ENCODE measurements around the gene LRMDA. TPM values are rescaled to one million over a fixed set of nuclear protein-coding genes. Genes with fewer than 3 reads are reported as not detected.

Gene LRMDA
- total RNA-seq, 1 experiment from 2014 or later = 1.2 TPM

DNA sequence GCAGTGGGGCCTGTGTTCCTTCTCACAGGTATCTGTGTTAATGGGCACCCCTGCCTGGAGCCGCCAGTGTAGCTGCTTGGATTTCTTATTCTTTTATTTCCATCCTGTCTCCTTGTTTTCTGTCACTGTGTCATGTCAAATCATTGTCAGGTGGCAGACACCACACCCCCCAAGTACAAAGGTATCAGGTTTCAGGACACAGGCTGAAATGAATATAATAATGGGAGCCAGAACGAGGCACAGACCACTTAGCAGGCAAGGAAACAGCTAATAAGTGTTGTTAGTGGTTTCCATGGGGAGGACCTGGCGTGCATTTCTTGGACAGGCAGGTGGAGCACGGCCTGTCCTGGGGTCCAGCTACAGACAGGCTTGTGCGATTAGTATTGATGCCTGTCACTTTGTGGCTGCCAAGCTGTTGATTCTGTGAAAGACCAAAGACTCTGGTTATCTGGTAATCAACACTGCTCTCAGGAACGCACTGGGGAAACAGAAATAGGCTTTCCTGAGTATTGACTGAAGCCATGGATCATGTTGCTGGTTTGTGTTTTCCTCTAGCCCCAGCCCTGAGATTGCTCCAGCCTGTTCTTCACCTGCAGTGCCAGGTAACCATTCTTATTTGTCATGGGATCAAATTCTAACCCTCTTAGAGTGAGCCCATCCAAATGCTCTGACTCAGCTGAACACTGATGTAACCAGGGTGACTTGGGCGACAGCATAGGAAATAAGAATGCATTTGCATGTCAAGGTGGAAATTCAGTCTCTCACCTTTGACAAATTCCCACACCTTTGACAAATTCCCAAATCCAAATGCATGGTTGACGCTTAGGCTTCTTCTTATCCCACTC is 1002.0 kb downstream of the LRMDA start:
- Histone ChIP-seq H3K27ac (ENCODE audit: low read length) (peak overlapping the region; percentile 45), H3K9me3 (ENCODE audit: low read length) (no peaks in the 10 kb centered on the region), H3K36me3 (ENCODE audit: low read depth, low read length) (no peaks in the 10 kb centered on the region), H3K9ac (ENCODE audit: low read length) (no peak overlapping the region; the same call in 1 of the 2 replicates), H2AFZ (ENCODE audit: low read length) (peak overlapping the region; percentile 3; the same call in 1 of the 2 replicates), H3K4me2 (ENCODE audit: low read length) (peak overlapping the region; percentile 75), H3K4me1 (ENCODE audit: insufficient read depth, low read length) (peaks cover 29% of the 10 kb centered on the region), H3K79me2 (ENCODE audit: low read length) (no peaks in the 10 kb centered on the region), H3K4me3 (ENCODE audit: low read length) (no peak overlapping the region), H3K9me2 (replicated peaks; ENCODE audit: low read length) (no peaks in the 10 kb centered on the region), H3K27me3 (ENCODE audit: low read length) (no peaks in the 10 kb centered on the region), H4K20me1 (ENCODE audit: low read length) (no peaks in the 10 kb centered on the region), H3F3A (ENCODE audit: low read length, unreplicated experiment) (no peaks in the 10 kb centered on the region)
- POLR2A ChIA-PET (ENCODE audit: unreplicated experiment) = no interaction called here
- intact Hi-C loops (cut with micrococcal nuclease) = loop anchor here (5.0 kb wide), 1 partner anchor 549 kb away; no protein-coding TSS in a partner anchor
- TF ChIP-seq EZH2phosphoT487 (IDR thresholded peaks at IDR 0.05; ENCODE audit: borderline replicate concordance, low read length) = no peak
- no peak for TF ChIP-seq EZH2 (IDR thresholded peaks at IDR 0.05; ENCODE audit: low read length, unreplicated experiment)
- TF ChIP-seq, protein P1, sequence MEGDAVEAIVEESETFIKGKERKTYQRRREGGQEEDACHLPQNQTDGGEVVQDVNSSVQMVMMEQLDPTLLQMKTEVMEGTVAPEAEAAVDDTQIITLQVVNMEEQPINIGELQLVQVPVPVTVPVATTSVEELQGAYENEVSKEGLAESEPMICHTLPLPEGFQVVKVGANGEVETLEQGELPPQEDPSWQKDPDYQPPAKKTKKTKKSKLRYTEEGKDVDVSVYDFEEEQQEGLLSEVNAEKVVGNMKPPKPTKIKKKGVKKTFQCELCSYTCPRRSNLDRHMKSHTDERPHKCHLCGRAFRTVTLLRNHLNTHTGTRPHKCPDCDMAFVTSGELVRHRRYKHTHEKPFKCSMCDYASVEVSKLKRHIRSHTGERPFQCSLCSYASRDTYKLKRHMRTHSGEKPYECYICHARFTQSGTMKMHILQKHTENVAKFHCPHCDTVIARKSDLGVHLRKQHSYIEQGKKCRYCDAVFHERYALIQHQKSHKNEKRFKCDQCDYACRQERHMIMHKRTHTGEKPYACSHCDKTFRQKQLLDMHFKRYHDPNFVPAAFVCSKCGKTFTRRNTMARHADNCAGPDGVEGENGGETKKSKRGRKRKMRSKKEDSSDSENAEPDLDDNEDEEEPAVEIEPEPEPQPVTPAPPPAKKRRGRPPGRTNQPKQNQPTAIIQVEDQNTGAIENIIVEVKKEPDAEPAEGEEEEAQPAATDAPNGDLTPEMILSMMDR (conservative IDR thresholded peaks at IDR 0.05; ENCODE audit: low read depth, low read length) = no peak
- ATAC-seq (peak; percentile 49), DNase-seq (peak; percentile 98)
- BruUV-seq (replicated peaks) = no TSS peak
- CTCF ChIA-PET = interaction anchor here (0.6 kb wide), 1 partner anchor 54 kb away, joined by 4 read pairs; no protein-coding TSS in a partner anchor

DNA sequence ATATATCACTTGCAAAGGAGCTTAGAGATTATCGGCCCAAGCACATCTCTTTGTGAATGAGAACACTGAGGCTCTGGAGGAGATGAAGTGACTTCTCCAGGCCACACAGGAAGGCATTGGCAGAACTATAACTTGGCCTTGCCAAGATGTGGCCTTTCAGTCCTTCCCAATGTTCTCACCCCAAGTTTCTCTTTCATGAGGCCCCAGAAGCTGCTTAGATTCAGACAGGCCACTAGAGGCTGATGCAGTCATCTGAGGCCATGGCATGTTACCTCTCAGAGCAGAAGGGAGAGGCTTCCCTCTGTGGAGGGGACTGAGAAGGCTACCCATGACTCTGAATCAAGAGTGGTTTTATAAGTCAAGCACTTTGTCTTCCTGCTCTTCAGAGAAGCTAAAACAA is 1003.7 kb downstream of the LRMDA start:
- no peak overlapping the region for H3K4me2 ChIP-seq (ENCODE audit: low read length)
- H3K27ac ChIP-seq (ENCODE audit: low read length) = no peak overlapping the region
- ATAC-seq = no peak
- no peaks in the 10 kb centered on the region for H3K36me3 ChIP-seq (ENCODE audit: low read depth, low read length)
- ChIA-PET CTCF (no interaction called here), POLR2A (ENCODE audit: unreplicated experiment) (no interaction called here)
- DNase-seq = no peak
- BruUV-seq (replicated peaks) = no TSS peak
- H3K9me3 ChIP-seq (ENCODE audit: low read length) = no peaks in the 10 kb centered on the region
- no peaks in the 10 kb centered on the region for H3K27me3 ChIP-seq (ENCODE audit: low read length)
- no peaks in the 10 kb centered on the region for H4K20me1 ChIP-seq (ENCODE audit: low read length)
- H3K9me2 ChIP-seq (replicated peaks; ENCODE audit: low read length) = no peaks in the 10 kb centered on the region
- no peaks in the 10 kb centered on the region for H3K79me2 ChIP-seq (ENCODE audit: low read length)
- H3K4me1 ChIP-seq (ENCODE audit: insufficient read depth, low read length) = peaks cover 29% of the 10 kb centered on the region
- H3K4me3 ChIP-seq (ENCODE audit: low read length) = no peak overlapping the region
- H2AFZ ChIP-seq (ENCODE audit: low read length) = no peak overlapping the region
- intact Hi-C loops (cut with micrococcal nuclease) = no loop called here
- no peak overlapping the region for H3K9ac ChIP-seq (ENCODE audit: low read length)
- no peak for TF ChIP-seq EZH2phosphoT487 (IDR thresholded peaks at IDR 0.05; ENCODE audit: borderline replicate concordance, low read length)
- TF ChIP-seq, protein P1 (conservative IDR thresholded peaks at IDR 0.05; ENCODE audit: low read depth, low read length) = peak; percentile 38
- no peaks in the 10 kb centered on the region for H3F3A ChIP-seq (ENCODE audit: low read length, unreplicated experiment)

DNA sequence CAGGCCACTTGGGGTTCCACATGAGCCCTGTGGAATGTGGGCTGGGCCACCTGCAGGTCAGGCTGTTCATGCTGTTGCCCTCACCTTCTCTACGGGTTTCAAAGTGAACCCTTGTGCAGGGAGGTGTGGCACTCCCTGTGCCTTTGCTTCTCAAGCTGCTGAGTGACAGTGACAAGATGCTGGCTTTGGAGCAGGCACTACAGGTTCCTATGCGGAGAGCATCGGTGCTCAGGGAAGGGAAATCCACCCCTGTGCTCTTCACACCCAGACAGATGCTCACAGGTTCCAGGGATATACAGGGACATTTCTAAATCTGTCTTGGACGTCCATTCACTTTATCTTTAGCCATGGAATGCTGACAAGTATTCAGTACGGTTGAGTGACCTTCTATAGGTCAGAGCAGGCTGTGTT is 1005.0 kb downstream of the LRMDA start:
- Histone ChIP-seq H3K79me2 (ENCODE audit: low read length) (no peaks in the 10 kb centered on the region), H3K9ac (ENCODE audit: low read length) (no peak overlapping the region), H3K4me2 (ENCODE audit: low read length) (no peak overlapping the region), H4K20me1 (ENCODE audit: low read length) (no peaks in the 10 kb centered on the region), H3K9me3 (ENCODE audit: low read length) (no peaks in the 10 kb centered on the region), H3K9me2 (replicated peaks; ENCODE audit: low read length) (no peaks in the 10 kb centered on the region), H3K27ac (ENCODE audit: low read length) (no peak overlapping the region), H3K4me1 (ENCODE audit: insufficient read depth, low read length) (peaks cover 28% of the 10 kb centered on the region), H2AFZ (ENCODE audit: low read length) (no peak overlapping the region), H3K36me3 (ENCODE audit: low read depth, low read length) (no peaks in the 10 kb centered on the region), H3F3A (ENCODE audit: low read length, unreplicated experiment) (no peaks in the 10 kb centered on the region), H3K4me3 (ENCODE audit: low read length) (no peak overlapping the region), H3K27me3 (ENCODE audit: low read length) (no peaks in the 10 kb centered on the region)
- TF ChIP-seq, protein P1 (conservative IDR thresholded peaks at IDR 0.05; ENCODE audit: low read depth, low read length) = no peak
- no peak for TF ChIP-seq EZH2phosphoT487 (IDR thresholded peaks at IDR 0.05; ENCODE audit: borderline replicate concordance, low read length)
- ChIA-PET POLR2A (ENCODE audit: unreplicated experiment) (no interaction called here), CTCF (no interaction called here)
- no TSS peak for BruUV-seq (replicated peaks)
- no peak for DNase-seq
- ATAC-seq = no peak
- intact Hi-C loops (cut with micrococcal nuclease) = no loop called here
